ENCODE data around the gene COPG2.

DNA sequence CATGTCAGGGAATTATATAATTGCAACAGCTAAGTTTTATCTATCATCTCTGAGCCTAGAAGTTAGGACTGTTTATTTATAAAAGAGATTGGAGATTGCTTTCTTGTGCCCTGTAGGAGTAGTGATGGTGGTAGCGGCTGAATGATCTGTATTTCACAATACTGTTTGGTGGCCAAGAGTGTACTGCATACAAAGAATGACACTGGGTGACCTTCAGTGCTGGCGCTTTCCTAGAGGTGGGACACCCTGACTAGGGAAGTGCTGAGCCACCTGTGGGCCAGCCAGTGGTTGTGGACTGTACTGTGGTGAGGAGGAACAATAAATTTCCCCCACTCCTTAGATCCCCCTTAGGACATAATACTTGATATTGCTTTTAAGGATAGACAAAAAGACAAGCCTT lies 53.0 kb downstream of the COPG2 start:
- TF ChIP-seq, protein P1, sequence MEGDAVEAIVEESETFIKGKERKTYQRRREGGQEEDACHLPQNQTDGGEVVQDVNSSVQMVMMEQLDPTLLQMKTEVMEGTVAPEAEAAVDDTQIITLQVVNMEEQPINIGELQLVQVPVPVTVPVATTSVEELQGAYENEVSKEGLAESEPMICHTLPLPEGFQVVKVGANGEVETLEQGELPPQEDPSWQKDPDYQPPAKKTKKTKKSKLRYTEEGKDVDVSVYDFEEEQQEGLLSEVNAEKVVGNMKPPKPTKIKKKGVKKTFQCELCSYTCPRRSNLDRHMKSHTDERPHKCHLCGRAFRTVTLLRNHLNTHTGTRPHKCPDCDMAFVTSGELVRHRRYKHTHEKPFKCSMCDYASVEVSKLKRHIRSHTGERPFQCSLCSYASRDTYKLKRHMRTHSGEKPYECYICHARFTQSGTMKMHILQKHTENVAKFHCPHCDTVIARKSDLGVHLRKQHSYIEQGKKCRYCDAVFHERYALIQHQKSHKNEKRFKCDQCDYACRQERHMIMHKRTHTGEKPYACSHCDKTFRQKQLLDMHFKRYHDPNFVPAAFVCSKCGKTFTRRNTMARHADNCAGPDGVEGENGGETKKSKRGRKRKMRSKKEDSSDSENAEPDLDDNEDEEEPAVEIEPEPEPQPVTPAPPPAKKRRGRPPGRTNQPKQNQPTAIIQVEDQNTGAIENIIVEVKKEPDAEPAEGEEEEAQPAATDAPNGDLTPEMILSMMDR (IDR thresholded peaks at IDR 0.05; ENCODE audit: insufficient read depth, low read length, poor library complexity, severe bottlenecking): no peak
- TF ChIP-seq EZH2phosphoT487 (conservative IDR thresholded peaks at IDR 0.05; ENCODE audit: low read length): no peak
